Mucosa of gallbladder (tissue), 1 donor: ENCODE data around the gene NDC80. TPM values are rescaled to one million over a fixed set of nuclear protein-coding genes. Genes with fewer than 3 reads are reported as not detected.

Experiments
- DNase-seq: peaks from one replicate; pipeline ENCODE4 v3.0.0-alpha.2; 2020; ENCODE audit warnings: low spot score
- total RNA-seq: library from RNA; stranded (reverse); gene quantifications from one replicate; pipeline ENCODE4 v1.2.1, GENCODE V29; 2021
- donor health status: DM: no; HTN: no; CAD: no.

NDC80 gene
- total RNA-seq, 1 donor from 2014 or later = 1.4 TPM

- no peak for DNase-seq
Measured at GRCh38 chr18:2557536-2557935, 13.8 kb upstream of the NDC80 start.

- no peak for DNase-seq
Measured at GRCh38 chr18:2559249-2559648, 12.1 kb upstream of the NDC80 start.

- DNase-seq = no peak
Measured at GRCh38 chr18:2564373-2564772, 7.0 kb upstream of the NDC80 start.

GRCh38 chr18:2568129-2568528 is 3.2 kb upstream of the NDC80 start:
- no peak for DNase-seq

GRCh38 chr18:2568605-2569004 is 2.8 kb upstream of the NDC80 start:
- no peak for DNase-seq

- DNase-seq = no peak
Measured at GRCh38 chr18:2569338-2570207, 1.8 kb upstream of the NDC80 start.

- peak; percentile 63 for DNase-seq
Measured at GRCh38 chr18:2570772-2571199, 571 bp upstream of the NDC80 start.

- no peak for DNase-seq
Measured at GRCh38 chr18:2572171-2572569, 813 bp downstream of the NDC80 start.

- no peak for DNase-seq
Measured at GRCh38 chr18:2572892-2573291, 1.5 kb downstream of the NDC80 start.

GRCh38 chr18:2573408-2573807 is 2.1 kb downstream of the NDC80 start:
- DNase-seq = no peak

GRCh38 chr18:2587788-2588187 is 16.4 kb downstream of the NDC80 start:
- DNase-seq = no peak

GRCh38 chr18:2588666-2589344 is 17.4 kb downstream of the NDC80 start:
- no peak for DNase-seq

- no peak for DNase-seq
Measured at GRCh38 chr18:2589345-2590068, 18.1 kb downstream of the NDC80 start.

GRCh38 chr18:2590303-2590702 is 18.9 kb downstream of the NDC80 start:
- no peak for DNase-seq

GRCh38 chr18:2597639-2598038 is 26.3 kb downstream of the NDC80 start:
- DNase-seq = no peak

GRCh38 chr18:2602844-2603243 is 31.5 kb downstream of the NDC80 start:
- no peak for DNase-seq

GRCh38 chr18:2606335-2606734 is 35.0 kb downstream of the NDC80 start:
- DNase-seq = no peak

GRCh38 chr18:2609604-2610003 is 38.2 kb downstream of the NDC80 start:
- DNase-seq = no peak

- DNase-seq = no peak
Measured at GRCh38 chr18:2610549-2610948, 39.2 kb downstream of the NDC80 start.

GRCh38 chr18:2612996-2613395 is 41.6 kb downstream of the NDC80 start:
- DNase-seq = no peak

- no peak for DNase-seq
Measured at GRCh38 chr18:2617401-2617998, 46.1 kb downstream of the NDC80 start.

- DNase-seq = no peak
Measured at GRCh38 chr18:2618009-2618408, 46.7 kb downstream of the NDC80 start.
